H1 (cell line): ENCODE results near the gene ZC3H12C. TPM values are rescaled to one million over a fixed set of nuclear protein-coding genes. Genes with fewer than 3 reads are reported as not detected.

Experiments
- CTCF ChIA-PET: fragments of 300-600 bp; sonication (Branson Sonifier 250); formaldehyde crosslinking; loops from one replicate; lab custom pipeline; 2021; ENCODE audit not compliant: partially characterized antibody; lab: Charles Lee
- POLR2A ChIA-PET: fragments of 300-600 bp; sonication (Branson Sonifier 250); formaldehyde crosslinking; loops from one replicate; lab custom pipeline; 2021; ENCODE audit warnings: inconsistent platforms; ENCODE audit not compliant: partially characterized antibody; lab: Charles Lee
- DNase-seq, 2 experiments: peaks; one replicate each; pipeline versions ENCODE4 v3.0.0 to v3.0.0-alpha.2; 2010 to 2022; ENCODE audit warnings: low spot score in 2 of 2, low read depth in 1 of 2, mixed read lengths in 1 of 2
- FAIRE-seq: peaks from 2 replicates; lab custom pipeline; 2011; peaks lifted over from hg19 to GRCh38; lab: Jason Lieb, UNC
- H2AFZ ChIP-seq: 2 replicates; pipeline ENCODE4 v1.8.1; 2012; ENCODE audit warnings: low read length, inconsistent platforms
- H2AK5ac ChIP-seq: 2 replicates; pipeline ENCODE4 v1.6.1; 2013; ENCODE audit warnings: low read depth, low read length
- H2BK120ac ChIP-seq: replicated peaks from 2 replicates; pipeline ENCODE3; 2013; ENCODE audit warnings: low read depth, low read length, inconsistent platforms
- H2BK12ac ChIP-seq: 2 replicates; pipeline ENCODE4 v1.6.1; 2013; ENCODE audit warnings: low read depth, low read length
- H2BK15ac ChIP-seq: 2 replicates; pipeline ENCODE4 v1.6.1; 2013; ENCODE audit warnings: low read length
- H2BK20ac ChIP-seq: 2 replicates; pipeline ENCODE4 v1.6.1; 2013; ENCODE audit warnings: low read length
- H2BK5ac ChIP-seq: 2 replicates; pipeline ENCODE4 v1.6.1; 2013; ENCODE audit warnings: low read depth, low read length
- H3K14ac ChIP-seq: 2 replicates; pipeline ENCODE4 v1.6.1; 2013; ENCODE audit warnings: inconsistent platforms; ENCODE audit not compliant: insufficient read length
- H3K18ac ChIP-seq: 2 replicates; pipeline ENCODE4 v1.6.1; 2013; ENCODE audit warnings: low read length; ENCODE audit errors: extremely low read depth
- H3K23ac ChIP-seq: 2 replicates; pipeline ENCODE4 v1.6.1; 2013; ENCODE audit warnings: inconsistent platforms; ENCODE audit not compliant: insufficient read length
- H3K23me2 ChIP-seq: 2 replicates; pipeline ENCODE4 v1.6.1; 2013; ENCODE audit warnings: low read depth, low read length
- H3K27ac ChIP-seq: 2 replicates; pipeline ENCODE4 v1.6.1; 2011; ENCODE audit warnings: low read depth, low read length, inconsistent platforms
- H3K27me3 ChIP-seq, 4 experiments: replicated peaks in 1 of 4; 1 replicate in 1 of 4; 2 replicates in 3 of 4; pipeline versions ENCODE4 v1.6.1 to v1.8.1; 2011 to 2013; ENCODE audit warnings: low read length in 3 of 4, mild to moderate bottlenecking in 3 of 4, inconsistent platforms in 2 of 4, mixed read lengths in 2 of 4, moderate library complexity in 1 of 4; ENCODE audit not compliant: control insufficient read depth in 3 of 4, insufficient read depth in 3 of 4; ENCODE audit errors: extremely low read depth in 1 of 4
- H3K36me3 ChIP-seq, 4 experiments: 2 replicates each; pipeline versions ENCODE4 v1.6.1 to v1.8.1; 2011 to 2013; ENCODE audit warnings: mild to moderate bottlenecking in 4 of 4, low read length in 3 of 4, moderate library complexity in 2 of 4, control low read depth in 1 of 4, inconsistent platforms in 1 of 4; ENCODE audit not compliant: insufficient read depth in 4 of 4, control insufficient read depth in 2 of 4
- H3K4ac ChIP-seq: replicated peaks from 2 replicates; pipeline ENCODE3; 2013; ENCODE audit warnings: low read length, low read depth, mixed read lengths, inconsistent platforms; ENCODE audit not compliant: insufficient read length
- H3K4me1 ChIP-seq, 4 experiments: replicated peaks in 1 of 4; 1 replicate in 1 of 4; 2 replicates in 3 of 4; pipeline versions ENCODE4 v1.6.1 to v1.8.1; 2011 to 2013; ENCODE audit warnings: low read length in 3 of 4, inconsistent platforms in 2 of 4, mixed read lengths in 1 of 4; ENCODE audit not compliant: insufficient read depth in 4 of 4, control insufficient read depth in 3 of 4
- H3K4me2 ChIP-seq, 2 experiments: 2 replicates each; pipeline versions ENCODE4 v1.6.1 to v1.8.1; 2011 to 2013; ENCODE audit warnings: low read depth in 2 of 2, low read length in 2 of 2, control low read depth in 1 of 2, inconsistent platforms in 1 of 2, mild to moderate bottlenecking in 1 of 2; ENCODE audit not compliant: insufficient read depth in 1 of 2
- H3K4me3 ChIP-seq, 4 experiments: fragments of 200-600, 300-600 bp in 1 of 4; sonication (generic), shearing (Covaris generic), sonication (Bioruptor Twin) in 1 of 4; 2 replicates each; pipeline versions ENCODE4 v1.5.1 to v1.8.1; 2011 to 2016; ENCODE audit warnings: low read length in 4 of 4, low read depth in 3 of 4, control low read depth in 2 of 4, inconsistent platforms in 2 of 4, mild to moderate bottlenecking in 2 of 4, mixed read lengths in 1 of 4, moderate library complexity in 1 of 4; ENCODE audit not compliant: insufficient read depth in 2 of 4; ENCODE audit errors: extremely low read depth in 1 of 4
- H3K56ac ChIP-seq: replicated peaks from 2 replicates; pipeline ENCODE3; 2013; ENCODE audit warnings: low read depth, mild to moderate bottlenecking, mixed read lengths, low read length, inconsistent platforms; ENCODE audit not compliant: insufficient read length
- H3K79me1 ChIP-seq: 2 replicates; pipeline ENCODE4 v1.6.1; 2013; ENCODE audit warnings: low read depth, low read length, control low read depth
- H3K79me2 ChIP-seq, 2 experiments: 2 replicates each; pipeline versions ENCODE4 v1.6.1 to v1.8.1; 2012 to 2013; ENCODE audit warnings: low read length in 2 of 2, mild to moderate bottlenecking in 2 of 2, inconsistent platforms in 1 of 2; ENCODE audit not compliant: insufficient read depth in 2 of 2, control insufficient read depth in 1 of 2
- H3K9ac ChIP-seq, 4 experiments: replicated peaks in 1 of 4; 1 replicate in 1 of 4; 2 replicates in 3 of 4; pipeline versions ENCODE4 v1.6.1 to v1.8.1; 2011 to 2013; ENCODE audit warnings: low read depth in 3 of 4, low read length in 3 of 4, control low read depth in 2 of 4, mild to moderate bottlenecking in 2 of 4, moderate library complexity in 2 of 4, inconsistent platforms in 1 of 4; ENCODE audit errors: extremely low read depth in 1 of 4
- H3K9me3 ChIP-seq, 2 experiments: 2 replicates each; pipeline versions ENCODE4 v1.6.1 to v1.8.1; 2012 to 2013; ENCODE audit warnings: mild to moderate bottlenecking in 2 of 2, moderate library complexity in 2 of 2, control low read depth in 1 of 2, inconsistent platforms in 1 of 2, low read depth in 1 of 2, low read length in 1 of 2, mixed read lengths in 1 of 2; ENCODE audit not compliant: insufficient read depth in 2 of 2
- H4K20me1 ChIP-seq, 2 experiments: replicated peaks in 1 of 2; 2 replicates each; pipeline versions ENCODE3 to v1.8.1; 2011 to 2013; ENCODE audit warnings: inconsistent platforms in 2 of 2, low read length in 2 of 2, mild to moderate bottlenecking in 1 of 2; ENCODE audit not compliant: insufficient read depth in 2 of 2, control insufficient read depth in 1 of 2
- H4K5ac ChIP-seq: 2 replicates; pipeline ENCODE4 v1.6.1; 2013; ENCODE audit warnings: low read length, low read depth, mixed read lengths, inconsistent platforms; ENCODE audit not compliant: insufficient read length
- H4K8ac ChIP-seq: 2 replicates; pipeline ENCODE4 v1.8.0; 2013; ENCODE audit warnings: mild to moderate bottlenecking, moderate library complexity, low read length, inconsistent platforms; ENCODE audit not compliant: insufficient read depth; ENCODE audit errors: extremely low read depth
- H4K91ac ChIP-seq: replicated peaks from 2 replicates; pipeline ENCODE3; 2013; ENCODE audit warnings: low read length, mixed read lengths, inconsistent platforms; ENCODE audit not compliant: insufficient read length
- ATF2 ChIP-seq: IDR thresholded peaks from 2 replicates; pipeline ENCODE4 v1.6.1; 2012; ENCODE audit warnings: low read length, inconsistent platforms
- CBX5 ChIP-seq: fragments of 300-800, 300-1000 bp; sonication (generic); IDR thresholded peaks from 2 replicates; pipeline ENCODE4 v1.7.1; 2016; ENCODE audit warnings: antibody characterized with exemption, low read length, low read depth
- CHD1 ChIP-seq: IDR thresholded peaks from 2 replicates; pipeline ENCODE4 v1.6.1; 2012; ENCODE audit warnings: low read depth, low read length, improper control_type of control experiment
- FOSL1 ChIP-seq: IDR thresholded peaks from 2 replicates; pipeline ENCODE4 v1.6.1; 2011; ENCODE audit warnings: mild to moderate bottlenecking, low read depth, low read length, moderate library complexity; ENCODE audit not compliant: insufficient read depth
- KDM5A ChIP-seq: fragments of 200-600 bp; IDR thresholded peaks from 2 replicates; pipeline ENCODE4 v1.7.1; 2012; ENCODE audit warnings: mild to moderate bottlenecking, low read length, inconsistent platforms, mixed read lengths
- POU5F1 ChIP-seq: IDR thresholded peaks from 2 replicates; pipeline ENCODE4 v1.6.1; 2011; ENCODE audit warnings: low read depth, mild to moderate bottlenecking, low read length, moderate library complexity
- SP1 ChIP-seq: IDR thresholded peaks from 2 replicates; pipeline ENCODE4 v1.6.1; 2011; ENCODE audit warnings: low read depth, low read length
- TCF12 ChIP-seq: IDR thresholded peaks from 2 replicates; pipeline ENCODE4 v1.6.1; 2011; ENCODE audit warnings: low read depth, mild to moderate bottlenecking, low read length
- TEAD4 ChIP-seq: IDR thresholded peaks from 2 replicates; pipeline ENCODE4 v1.6.1; 2012; ENCODE audit warnings: low read depth, low read length, inconsistent platforms, mixed read lengths
- ZNF274 ChIP-seq: IDR thresholded peaks from 2 replicates; pipeline ENCODE4 v1.7.0; 2012; ENCODE audit warnings: low read length, borderline replicate concordance; ENCODE audit errors: extremely low read depth
- WGBS, 2 experiments: shearing (Covaris generic) in 1 of 2; methylation state at CpG; one replicate each; pipeline versions ENCODE4 v1.1.6 to v1.1.7; 2013 to 2015; ENCODE audit warnings: low lambda C conversion rate in 2 of 2, mixed read lengths in 2 of 2, inconsistent platforms in 1 of 2, low coverage in 1 of 2, missing lambda C conversion rate in 1 of 2; ENCODE audit not compliant: insufficient replicate concordance in 2 of 2, insufficient coverage in 1 of 2, insufficient read length in 1 of 2; ENCODE audit errors: extremely low coverage in 1 of 2, missing lambda C conversion rate in 1 of 2; 5-methylcytosine and 5-hydroxymethylcytosine counted together
- polyA plus RNA-seq, 7 experiments: library from polyadenylated mRNA; depleted of rRNA in 3 of 7; stranded (reverse) in 5 of 7; unstranded in 2 of 7; fragments of >200 nt in 5 of 7; fragments of 200-250 nt in 2 of 7; gene quantifications; 1 replicate in 5 of 7; 2 replicates in 1 of 7; 4 replicates in 1 of 7; pipeline versions ENCODE4 v1.2.1 to v1.2.3, GENCODE V29; 2011 to 2013; ENCODE audit warnings: missing spikeins in 2 of 7, mixed read lengths in 2 of 7
- total RNA-seq: library from RNA; stranded (reverse); fragmentation: NEBNext Ultra II Directional; extraction: Animal tissue kit (Norgen Biotek cat#: 25700); gene quantifications from 2 replicates; pipeline ENCODE4 v1.2.1, GENCODE V29; 2021

Gene ZC3H12C
- total and polyA plus RNA-seq, 2 of the 8 experiments (the other 6 are each of a cell fraction or from before 2014, with no cell fraction given): 2.0 to 2.7 TPM

DNA sequence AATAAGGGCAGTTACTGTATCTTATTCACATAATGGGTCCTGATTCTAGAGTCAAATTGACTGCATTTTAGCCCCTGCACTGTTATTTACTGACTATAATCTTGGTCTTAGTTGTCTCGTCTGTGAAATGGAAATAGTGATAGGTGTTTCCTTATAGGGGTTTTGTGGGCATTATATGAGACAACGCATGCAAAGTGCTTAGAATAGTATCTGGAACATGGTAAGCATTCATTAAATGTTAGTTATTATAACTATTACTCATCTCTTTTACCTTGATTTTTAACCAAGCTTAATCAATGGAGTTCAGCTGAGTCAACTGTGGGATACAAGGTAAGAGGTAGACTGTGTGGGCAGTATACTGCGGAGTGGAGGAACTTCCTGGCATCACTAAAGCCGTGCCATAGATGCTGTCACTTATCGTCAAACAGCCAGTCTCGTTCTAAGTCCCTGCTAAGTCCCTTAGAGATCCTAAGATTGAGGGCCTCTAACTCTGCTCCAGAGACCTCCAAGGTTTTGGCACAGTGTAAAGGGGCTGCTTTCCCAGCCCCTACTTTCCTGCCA is 2.6 kb upstream of the ZC3H12C start:
- H3K23ac ChIP-seq: no peak overlapping the region
- no peak overlapping the region for H3K4me3 ChIP-seq
- H4K8ac ChIP-seq: no peak overlapping the region
- H3K27me3 ChIP-seq: peaks cover 0 to 10% (median 2%) of the 10 kb centered on the region in 4 experiments; a peak in 2 of 7 replicates
- POLR2A ChIA-PET: no interaction called here
- H3K79me1 ChIP-seq: no peaks in the 10 kb centered on the region
- no peak overlapping the region for H2BK20ac ChIP-seq
- H3K27ac ChIP-seq: no peak overlapping the region
- no peak for TF ChIP-seq SP1
- no peak for TF ChIP-seq CHD1
- no peak for TF ChIP-seq CBX5
- no peak for TF ChIP-seq TCF12
- TF ChIP-seq POU5F1: no peak
- TF ChIP-seq ATF2: no peak
- no peak for TF ChIP-seq TEAD4
- no peak for TF ChIP-seq ZNF274
- no peak for TF ChIP-seq KDM5A
- TF ChIP-seq FOSL1: no peak
- no peak overlapping the region for H3K18ac ChIP-seq
- H2AK5ac ChIP-seq: no peak overlapping the region
- no peak overlapping the region for H4K5ac ChIP-seq
- no peak overlapping the region for H2BK120ac ChIP-seq
- H4K91ac ChIP-seq: no peak overlapping the region
- H3K9ac ChIP-seq: no peak overlapping the region
- H2AFZ ChIP-seq: no peak overlapping the region
- H3K4me2 ChIP-seq: no peak overlapping the region
- no peak overlapping the region for H2BK12ac ChIP-seq
- DNase-seq (no peak), FAIRE-seq (no peak)
- H4K20me1 ChIP-seq: peaks cover 2% of the 10 kb centered on the region in 2 experiments
- CTCF ChIA-PET: no interaction called here
- H3K36me3 ChIP-seq: no peaks in the 10 kb centered on the region
- H2BK5ac ChIP-seq: no peak overlapping the region
- no peak overlapping the region for H3K56ac ChIP-seq
- H3K4me1 ChIP-seq: peaks cover 0 to 7% (median 2%) of the 10 kb centered on the region in 4 experiments; a peak in 4 of 7 replicates
- no peaks in the 10 kb centered on the region for H3K9me3 ChIP-seq
- WGBS, 2 experiments: 82% methylated on average over 6 of the region's 6 CpGs; no CpG with 5 or more reads in 1 of the 2 experiments
- no peak overlapping the region for H3K4ac ChIP-seq
- H2BK15ac ChIP-seq: no peak overlapping the region
- H3K79me2 ChIP-seq: peaks cover 0 to 19% of the 10 kb centered on the region in 2 experiments; a peak in 2 of 4 replicates
- no peak overlapping the region for H3K14ac ChIP-seq
- H3K23me2 ChIP-seq: peaks cover 7% of the 10 kb centered on the region; the same call in 1 of the 2 replicates
